GM19438 (cell line): ENCODE results near the gene DNAJC5G.
"Not testable (repeated sequence)": the region's sequence is repeated elsewhere in the genome, so short reads cannot be mapped to it uniquely, and the experiment has no call there.

Experiments used
- ATAC-seq: cut with Tn5 transposase; IDR thresholded peaks from one replicate; pipeline ENCODE4 v1.9.1; 2021; ENCODE audit warnings: low read depth; ENCODE audit not compliant: unreplicated experiment

Gene DNAJC5G

GRCh38 chr2:27250652-27251379, 24.4 kb upstream of the DNAJC5G start:
- no peak for ATAC-seq

- no peak for ATAC-seq
Observed at GRCh38 chr2:27251766-27252165, 23.5 kb upstream of the DNAJC5G start.

- no peak for ATAC-seq
Observed at GRCh38 chr2:27255187-27255586, 20.0 kb upstream of the DNAJC5G start.

GRCh38 chr2:27255660-27256059, 19.6 kb upstream of the DNAJC5G start:
- ATAC-seq = no peak

GRCh38 chr2:27256855-27257454, 18.3 kb upstream of the DNAJC5G start:
- ATAC-seq = no peak

GRCh38 chr2:27258051-27258450, 17.2 kb upstream of the DNAJC5G start:
- ATAC-seq = no peak

- no peak for ATAC-seq
Observed at GRCh38 chr2:27261241-27261925, 13.8 kb upstream of the DNAJC5G start.

GRCh38 chr2:27261926-27262298, 13.3 kb upstream of the DNAJC5G start:
- ATAC-seq = no peak

GRCh38 chr2:27262379-27263286, 12.6 kb upstream of the DNAJC5G start, which contains the start of gene SLC30A3:
Gene SLC30A3 (minus strand): TSS chr2:27263047. CDS start chr2:27262906, 141 bp downstream.
- ATAC-seq = peak; percentile 64

GRCh38 chr2:27263287-27264252, 11.7 kb upstream of the DNAJC5G start:
- ATAC-seq = no peak

- no peak for ATAC-seq
Observed at GRCh38 chr2:27264253-27264752, 10.9 kb upstream of the DNAJC5G start.

- ATAC-seq = no peak
Observed at GRCh38 chr2:27264753-27265535, 10.3 kb upstream of the DNAJC5G start.

- no peak for ATAC-seq
Observed at GRCh38 chr2:27265536-27265870, 9.7 kb upstream of the DNAJC5G start.

- ATAC-seq = not testable (repeated sequence)
Observed at GRCh38 chr2:27268296-27268695, 6.9 kb upstream of the DNAJC5G start.

- ATAC-seq = no peak
Observed at GRCh38 chr2:27270131-27270530, 5.1 kb upstream of the DNAJC5G start.

- ATAC-seq = no peak
Observed at GRCh38 chr2:27270670-27271069, 4.6 kb upstream of the DNAJC5G start.

GRCh38 chr2:27271631-27272340, 3.4 kb upstream of the DNAJC5G start:
- no peak for ATAC-seq
